Stomach (tissue), 4 donors: ENCODE measurements around the gene SCFD2.

Source experiments
- CTCF ChIP-seq, 7 experiments: fragments of 450-650 bp in 4 of 7; fragments of 200-600 bp in 3 of 7; sonication (generic) in 3 of 7; IDR thresholded peaks; one replicate each; pipeline ENCODE4 v1.5.1; 2016 to 2019; ENCODE audit warnings: antibody characterized with exemption in 7 of 7, control low read depth in 2 of 7, mild to moderate bottlenecking in 1 of 7
- EP300 ChIP-seq: sonication (generic); formaldehyde crosslinking; IDR thresholded peaks from one replicate; pipeline ENCODE4 v1.6.1; 2017; ENCODE audit warnings: antibody characterized with exemption
- POLR2A ChIP-seq, 4 donors: fragments of 450-650 bp; IDR thresholded peaks; one replicate each; pipeline ENCODE4 v1.6.1; 2016; ENCODE audit warnings: antibody characterized with exemption in 4 of 4, control low read depth in 2 of 4, mild to moderate bottlenecking in 1 of 4, moderate library complexity in 1 of 4
- POLR2AphosphoS5 ChIP-seq, 3 donors: sonication (generic); formaldehyde crosslinking; IDR thresholded peaks; one replicate each; pipeline ENCODE4 v1.6.1; 2016; ENCODE audit warnings: antibody characterized with exemption in 3 of 3

GRCh38 chr4:53196882-53197771 lies 168.7 kb downstream of the SCFD2 start:
- TF ChIP-seq CTCF (IDR thresholded peaks at IDR 0.05) = peak in 5 of 7 experiments; percentile 41 to 77 (median 62)
- TF ChIP-seq POLR2AphosphoS5 (IDR thresholded peaks at IDR 0.05) = no peak
- no peak for TF ChIP-seq POLR2A (IDR thresholded peaks at IDR 0.05)
- TF ChIP-seq EP300 = no peak
